ENCODE results near the gene TF.
"Not testable (repeated sequence)": the region's sequence is repeated elsewhere in the genome, so short reads cannot be mapped to it uniquely, and the experiment has no call there.

The TF gene

DNA sequence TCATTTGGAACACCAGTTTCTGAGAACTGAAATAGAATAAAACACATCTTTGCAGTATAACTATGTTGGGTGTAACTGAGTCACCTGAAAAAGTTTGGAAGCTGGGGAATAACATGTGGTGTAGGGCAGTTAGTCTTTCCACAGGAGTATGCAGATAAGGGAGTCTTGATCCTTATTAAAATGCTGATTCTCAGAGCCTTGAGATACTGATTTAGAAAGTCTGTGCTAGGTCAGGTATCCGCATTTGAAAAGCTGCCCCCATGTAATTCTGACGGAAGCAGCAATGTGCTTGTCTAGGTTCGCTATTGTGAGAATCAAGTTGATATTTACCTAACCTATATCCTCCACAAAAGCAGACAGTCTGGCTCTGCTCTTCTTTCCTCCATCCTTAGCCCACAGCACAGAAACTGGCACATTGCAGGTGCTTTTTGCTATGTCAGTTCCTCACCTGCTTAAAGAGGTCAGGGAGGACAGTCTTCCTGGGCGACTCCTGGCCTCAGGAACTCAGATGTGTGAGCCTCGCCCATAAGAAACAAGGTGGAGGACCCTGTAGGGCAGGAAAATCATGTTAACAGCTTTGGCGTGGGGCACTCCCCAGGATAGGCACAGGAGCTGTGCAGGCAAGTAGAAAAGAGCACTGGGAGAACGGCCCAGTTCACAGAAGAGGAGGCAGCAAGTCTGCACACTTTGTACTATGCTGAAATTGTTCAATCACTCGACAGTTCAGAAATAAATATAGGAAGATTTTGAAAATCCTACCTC is 31.8 kb downstream of the TF start:
- DNase-seq (ENCODE audit: low read depth in 1 of 2, low spot score in 1 of 2) = no peak
- Histone ChIP-seq H3K27me3 (ENCODE audit: insufficient read depth, poor library complexity, severe bottlenecking) (peaks cover 3% of the 10 kb centered on the region), H3K4me3 (replicated peaks; ENCODE audit: insufficient read depth, low read length) (no peak overlapping the region), H3K27ac (replicated peaks) (no peak overlapping the region)
- no peak for TF ChIP-seq POLR2AphosphoS5 (IDR thresholded peaks at IDR 0.05; ENCODE audit: low read depth)
- TF ChIP-seq REST (IDR thresholded peaks at IDR 0.05; ENCODE audit: insufficient replicate concordance, low read depth) = no peak
- TF ChIP-seq SPI1 (IDR thresholded peaks at IDR 0.05; ENCODE audit: borderline replicate concordance, low read depth) = no peak
- TF ChIP-seq, protein P1, sequence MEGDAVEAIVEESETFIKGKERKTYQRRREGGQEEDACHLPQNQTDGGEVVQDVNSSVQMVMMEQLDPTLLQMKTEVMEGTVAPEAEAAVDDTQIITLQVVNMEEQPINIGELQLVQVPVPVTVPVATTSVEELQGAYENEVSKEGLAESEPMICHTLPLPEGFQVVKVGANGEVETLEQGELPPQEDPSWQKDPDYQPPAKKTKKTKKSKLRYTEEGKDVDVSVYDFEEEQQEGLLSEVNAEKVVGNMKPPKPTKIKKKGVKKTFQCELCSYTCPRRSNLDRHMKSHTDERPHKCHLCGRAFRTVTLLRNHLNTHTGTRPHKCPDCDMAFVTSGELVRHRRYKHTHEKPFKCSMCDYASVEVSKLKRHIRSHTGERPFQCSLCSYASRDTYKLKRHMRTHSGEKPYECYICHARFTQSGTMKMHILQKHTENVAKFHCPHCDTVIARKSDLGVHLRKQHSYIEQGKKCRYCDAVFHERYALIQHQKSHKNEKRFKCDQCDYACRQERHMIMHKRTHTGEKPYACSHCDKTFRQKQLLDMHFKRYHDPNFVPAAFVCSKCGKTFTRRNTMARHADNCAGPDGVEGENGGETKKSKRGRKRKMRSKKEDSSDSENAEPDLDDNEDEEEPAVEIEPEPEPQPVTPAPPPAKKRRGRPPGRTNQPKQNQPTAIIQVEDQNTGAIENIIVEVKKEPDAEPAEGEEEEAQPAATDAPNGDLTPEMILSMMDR (IDR thresholded peaks at IDR 0.05; ENCODE audit: insufficient read depth, low read length) = no peak
- no peak for TF ChIP-seq GABPA (IDR thresholded peaks at IDR 0.05; ENCODE audit: low read depth)

DNA sequence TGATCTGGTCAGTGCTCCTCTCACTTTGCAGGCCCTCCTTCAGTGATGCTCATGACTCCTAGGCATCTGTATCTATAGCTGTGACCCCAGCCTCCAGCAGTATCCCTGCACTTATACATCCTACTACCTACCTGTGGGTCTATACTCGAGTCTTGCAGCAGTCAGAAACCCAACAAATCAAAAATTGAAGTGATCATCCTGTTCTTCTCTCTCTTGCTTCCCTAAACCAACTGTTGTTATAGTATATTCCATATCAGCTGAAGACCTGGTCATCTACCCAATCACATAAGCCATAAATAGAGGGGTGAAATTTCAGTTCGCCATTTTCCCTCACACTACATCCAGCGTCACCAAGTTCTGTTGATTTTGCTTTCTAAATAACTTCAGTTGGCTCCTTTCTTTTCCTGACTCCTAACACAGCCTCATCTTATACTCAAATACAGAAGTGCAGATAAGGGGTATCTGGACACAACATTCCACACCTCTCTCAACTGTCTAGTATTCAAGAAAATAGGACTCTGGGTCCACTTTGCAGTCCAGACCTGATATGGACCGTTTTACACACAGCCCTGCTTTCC is 33.5 kb downstream of the TF start:
- H3K4me3 ChIP-seq (replicated peaks; ENCODE audit: insufficient read depth, low read length) = no peak overlapping the region
- H3K27me3 ChIP-seq (ENCODE audit: insufficient read depth, poor library complexity, severe bottlenecking) = no peaks in the 10 kb centered on the region
- no peak overlapping the region for H3K27ac ChIP-seq (replicated peaks)
- DNase-seq (ENCODE audit: low read depth in 1 of 2, low spot score in 1 of 2) = no peak
- TF ChIP-seq SPI1 (IDR thresholded peaks at IDR 0.05; ENCODE audit: borderline replicate concordance, low read depth) (no peak), REST (IDR thresholded peaks at IDR 0.05; ENCODE audit: insufficient replicate concordance, low read depth) (no peak), GABPA (IDR thresholded peaks at IDR 0.05; ENCODE audit: low read depth) (no peak), POLR2AphosphoS5 (IDR thresholded peaks at IDR 0.05; ENCODE audit: low read depth) (no peak)
- TF ChIP-seq, protein P1 (IDR thresholded peaks at IDR 0.05; ENCODE audit: insufficient read depth, low read length) = no peak

DNA sequence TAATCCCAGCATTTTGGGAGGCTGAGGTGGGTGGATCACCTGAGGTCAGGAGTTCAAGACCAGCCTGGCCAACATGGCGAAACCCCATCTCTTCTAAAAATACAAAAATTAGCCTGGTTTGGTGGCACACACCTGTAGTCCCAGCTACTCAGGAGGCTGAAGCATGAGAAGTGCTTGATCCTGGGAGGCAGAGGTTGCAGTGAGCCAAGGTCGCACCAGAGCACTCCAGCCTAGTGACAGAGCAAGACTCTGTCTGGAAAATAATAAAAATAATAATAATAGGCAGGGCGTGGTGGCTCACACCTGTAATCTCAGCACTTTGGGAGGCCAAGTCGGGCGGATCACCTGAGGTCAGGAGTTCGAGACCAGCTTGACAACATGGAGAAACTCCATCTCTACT is 34.6 kb downstream of the TF start:
- not testable (repeated sequence) for DNase-seq (ENCODE audit: low read depth in 1 of 2, low spot score in 1 of 2); H3K4me3 ChIP-seq (replicated peaks; ENCODE audit: insufficient read depth, low read length); H3K27me3 ChIP-seq (ENCODE audit: insufficient read depth, poor library complexity, severe bottlenecking); H3K27ac ChIP-seq (replicated peaks)

- Histone ChIP-seq H3K4me3 (replicated peaks; ENCODE audit: insufficient read depth, low read length) (no peak overlapping the region), H3K27me3 (ENCODE audit: insufficient read depth, poor library complexity, severe bottlenecking) (no peaks in the 10 kb centered on the region), H3K27ac (replicated peaks) (no peak overlapping the region)
- DNase-seq (ENCODE audit: low read depth in 1 of 2, low spot score in 1 of 2) = no peak
- TF ChIP-seq GABPA (IDR thresholded peaks at IDR 0.05; ENCODE audit: low read depth) (no peak), POLR2AphosphoS5 (IDR thresholded peaks at IDR 0.05; ENCODE audit: low read depth) (no peak), REST (IDR thresholded peaks at IDR 0.05; ENCODE audit: insufficient replicate concordance, low read depth) (no peak), SPI1 (IDR thresholded peaks at IDR 0.05; ENCODE audit: borderline replicate concordance, low read depth) (no peak)
- TF ChIP-seq, protein P1 (IDR thresholded peaks at IDR 0.05; ENCODE audit: insufficient read depth, low read length) = no peak
Observed at GRCh38 chr3:133781570-133781969, 35.4 kb downstream of the TF start.
